MM.1S (cell line): Measurements from ENCODE around the gene ADCYAP1R1.

Experiments
- DNase-seq: peaks from one replicate; pipeline ENCODE4 v3.0.0-alpha.2; 2015
- H2AFZ ChIP-seq: fragments of 300-600 bp; sonication (generic); 2 replicates; pipeline ENCODE4 v1.6.0; 2016; ENCODE audit warnings: antibody characterized with exemption, low read length
- H3F3A ChIP-seq: fragments of 300-600 bp; sonication (generic); 2 replicates; pipeline ENCODE4 v1.6.1; 2016; ENCODE audit warnings: mild to moderate bottlenecking, antibody characterized with exemption, low read length, moderate library complexity, mixed read lengths; ENCODE audit not compliant: insufficient read depth
- H3K27ac ChIP-seq: fragments of 300-600 bp; sonication (generic); 2 replicates; pipeline ENCODE4 v1.5.1; 2016; ENCODE audit warnings: mild to moderate bottlenecking, low read length
- H3K27me3 ChIP-seq: fragments of 300-600 bp; sonication (generic); replicated peaks from 2 replicates; pipeline ENCODE4 v1.6.0; 2016; ENCODE audit warnings: low read length; ENCODE audit not compliant: insufficient read depth
- H3K36me3 ChIP-seq: fragments of 300-600 bp; sonication (generic); replicated peaks from 2 replicates; pipeline ENCODE4 v1.6.1; 2016; ENCODE audit warnings: mild to moderate bottlenecking, low read length, mixed read lengths; ENCODE audit not compliant: insufficient read depth
- H3K4me1 ChIP-seq: fragments of 300-600 bp; sonication (generic); 2 replicates; pipeline ENCODE4 v1.6.1; 2016; ENCODE audit warnings: low read length, mixed read lengths
- H3K4me2 ChIP-seq: fragments of 300-600 bp; sonication (generic); 2 replicates; pipeline ENCODE4 v1.6.0; 2016; ENCODE audit warnings: low read depth, low read length
- H3K4me3 ChIP-seq: fragments of 300-600 bp; sonication (generic); 2 replicates; pipeline ENCODE4 v1.5.1; 2016; ENCODE audit warnings: low read length, mixed read lengths
- H3K79me2 ChIP-seq: fragments of 300-600 bp; sonication (generic); 2 replicates; pipeline ENCODE4 v1.6.1; 2016; ENCODE audit warnings: mixed run types, low read length, mixed read lengths
- H3K9ac ChIP-seq: fragments of 300-600 bp; sonication (generic); 2 replicates; pipeline ENCODE4 v1.6.1; 2016; ENCODE audit warnings: low read length, mixed read lengths
- H3K9me2 ChIP-seq: fragments of 300-600 bp; sonication (generic); replicated peaks from 2 replicates; pipeline ENCODE4 v1.6.1; 2016; ENCODE audit warnings: mild to moderate bottlenecking, low read length, mixed read lengths; ENCODE audit not compliant: insufficient read depth
- H3K9me3 ChIP-seq: fragments of 300-600 bp; sonication (generic); replicated peaks from 2 replicates; pipeline ENCODE4 v1.6.1; 2016; ENCODE audit warnings: mild to moderate bottlenecking, low read length, mixed read lengths; ENCODE audit not compliant: insufficient read depth
- H4K20me1 ChIP-seq: fragments of 300-600 bp; sonication (generic); 2 replicates; pipeline ENCODE4 v1.6.1; 2016; ENCODE audit warnings: mild to moderate bottlenecking, low read length, moderate library complexity, mixed read lengths; ENCODE audit not compliant: insufficient read depth
- EZH2 ChIP-seq: fragments of 300-600 bp; sonication (generic); optimal IDR thresholded peaks from 2 replicates; pipeline ENCODE3; 2017; ENCODE audit warnings: low read depth, mild to moderate bottlenecking, antibody characterized with exemption, low read length, mixed read lengths
- EZH2phosphoT487 ChIP-seq: fragments of 300-600 bp; sonication (generic); IDR thresholded peaks from 2 replicates; pipeline ENCODE4 v1.6.1; 2018; ENCODE audit warnings: antibody characterized with exemption, low read length
- TF ChIP-seq, protein P1 (sequence below): fragments of 300-600 bp; sonication (generic); IDR thresholded peaks from 2 replicates; pipeline ENCODE4 v1.5.1; 2016; ENCODE audit warnings: antibody characterized with exemption, low read length, mixed read lengths

ADCYAP1R1 gene

DNA sequence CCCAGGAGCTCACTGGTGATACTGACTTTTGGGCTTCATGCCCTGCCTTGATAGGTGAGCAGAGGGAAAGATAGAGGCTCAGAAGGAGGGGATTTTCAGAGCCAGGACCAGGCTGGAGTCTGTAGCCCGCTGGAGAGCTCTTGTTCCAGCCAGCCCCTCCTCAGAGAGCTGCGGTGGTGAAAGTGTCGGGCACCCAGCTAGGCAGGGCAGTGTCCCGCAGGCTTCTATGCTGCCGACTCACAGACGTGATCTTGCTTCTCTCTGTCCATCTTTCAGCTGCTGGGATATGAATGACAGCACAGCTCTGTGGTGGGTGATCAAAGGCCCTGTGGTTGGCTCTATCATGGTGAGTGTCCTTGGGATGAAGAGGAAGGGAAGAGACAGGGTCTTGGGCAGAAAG lies 35.2 kb downstream of the ADCYAP1R1 start:
- no peaks in the 10 kb centered on the region for H3K9me2 ChIP-seq
- no peak overlapping the region for H3K9ac ChIP-seq
- H3K4me1 ChIP-seq = no peaks in the 10 kb centered on the region
- no peaks in the 10 kb centered on the region for H4K20me1 ChIP-seq
- H3K9me3 ChIP-seq = no peaks in the 10 kb centered on the region
- no peaks in the 10 kb centered on the region for H3F3A ChIP-seq
- no peak overlapping the region for H2AFZ ChIP-seq
- H3K4me3 ChIP-seq = no peak overlapping the region
- no peak for TF ChIP-seq EZH2phosphoT487
- no peak for TF ChIP-seq EZH2
- TF ChIP-seq, protein P1, sequence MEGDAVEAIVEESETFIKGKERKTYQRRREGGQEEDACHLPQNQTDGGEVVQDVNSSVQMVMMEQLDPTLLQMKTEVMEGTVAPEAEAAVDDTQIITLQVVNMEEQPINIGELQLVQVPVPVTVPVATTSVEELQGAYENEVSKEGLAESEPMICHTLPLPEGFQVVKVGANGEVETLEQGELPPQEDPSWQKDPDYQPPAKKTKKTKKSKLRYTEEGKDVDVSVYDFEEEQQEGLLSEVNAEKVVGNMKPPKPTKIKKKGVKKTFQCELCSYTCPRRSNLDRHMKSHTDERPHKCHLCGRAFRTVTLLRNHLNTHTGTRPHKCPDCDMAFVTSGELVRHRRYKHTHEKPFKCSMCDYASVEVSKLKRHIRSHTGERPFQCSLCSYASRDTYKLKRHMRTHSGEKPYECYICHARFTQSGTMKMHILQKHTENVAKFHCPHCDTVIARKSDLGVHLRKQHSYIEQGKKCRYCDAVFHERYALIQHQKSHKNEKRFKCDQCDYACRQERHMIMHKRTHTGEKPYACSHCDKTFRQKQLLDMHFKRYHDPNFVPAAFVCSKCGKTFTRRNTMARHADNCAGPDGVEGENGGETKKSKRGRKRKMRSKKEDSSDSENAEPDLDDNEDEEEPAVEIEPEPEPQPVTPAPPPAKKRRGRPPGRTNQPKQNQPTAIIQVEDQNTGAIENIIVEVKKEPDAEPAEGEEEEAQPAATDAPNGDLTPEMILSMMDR = no peak
- H3K27me3 ChIP-seq = no peaks in the 10 kb centered on the region; the same call in 1 of the 2 replicates
- no peak overlapping the region for H3K27ac ChIP-seq
- H3K36me3 ChIP-seq = no peaks in the 10 kb centered on the region
- no peak for DNase-seq
- no peaks in the 10 kb centered on the region for H3K79me2 ChIP-seq
- no peak overlapping the region for H3K4me2 ChIP-seq

DNA sequence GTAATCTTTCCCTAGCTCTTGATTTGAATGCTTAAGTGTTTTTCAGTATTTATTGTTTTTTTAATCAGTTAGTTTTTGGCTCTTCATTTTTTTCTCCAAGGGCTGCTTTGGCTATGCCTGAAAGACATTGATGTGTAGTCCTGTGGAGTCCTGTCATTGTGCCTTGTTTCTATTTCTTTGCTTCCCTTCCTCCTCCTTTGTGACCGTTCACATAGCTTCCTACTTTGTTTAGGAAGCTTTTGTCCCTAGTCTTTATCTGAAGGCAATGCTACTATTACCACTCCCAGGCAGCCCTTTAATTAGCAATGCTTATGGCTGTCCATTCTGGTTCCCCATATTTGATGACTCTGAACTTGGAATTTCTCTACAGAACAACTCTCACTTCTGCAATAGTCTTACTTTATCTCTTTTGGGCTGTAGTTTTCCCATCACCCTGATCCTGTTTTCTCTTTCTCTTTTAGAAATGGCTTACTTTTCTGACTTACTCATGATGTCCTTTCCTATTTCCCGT lies 39.9 kb downstream of the ADCYAP1R1 start:
- TF ChIP-seq, protein P1 = no peak
- TF ChIP-seq EZH2phosphoT487 (no peak), EZH2 (no peak)
- Histone ChIP-seq H3K4me3 (no peak overlapping the region), H3K9me2 (no peaks in the 10 kb centered on the region), H3F3A (no peaks in the 10 kb centered on the region), H3K36me3 (no peaks in the 10 kb centered on the region), H3K9me3 (no peaks in the 10 kb centered on the region), H3K9ac (no peak overlapping the region), H2AFZ (no peak overlapping the region), H4K20me1 (no peaks in the 10 kb centered on the region), H3K4me1 (no peaks in the 10 kb centered on the region), H3K4me2 (no peak overlapping the region), H3K79me2 (no peaks in the 10 kb centered on the region), H3K27ac (no peak overlapping the region), H3K27me3 (no peaks in the 10 kb centered on the region)
- no peak for DNase-seq

DNA sequence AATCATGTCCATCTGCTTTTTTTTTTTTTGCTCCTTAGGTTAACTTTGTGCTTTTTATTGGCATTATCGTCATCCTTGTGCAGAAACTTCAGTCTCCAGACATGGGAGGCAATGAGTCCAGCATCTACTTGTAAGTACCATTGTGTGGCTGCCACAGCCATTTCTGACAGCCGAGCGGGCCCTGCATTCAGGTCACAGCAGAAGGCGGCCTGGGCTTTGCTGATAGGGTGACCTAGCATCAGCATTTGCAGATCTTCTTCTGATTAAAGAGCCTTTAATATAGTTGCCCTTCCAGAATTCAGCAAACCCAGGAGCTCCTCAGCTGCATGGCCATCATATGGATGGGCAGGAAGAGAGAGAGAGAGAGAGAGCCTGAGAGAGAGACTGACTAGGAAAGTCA lies 40.5 kb downstream of the ADCYAP1R1 start:
- no peaks in the 10 kb centered on the region for H4K20me1 ChIP-seq
- H2AFZ ChIP-seq = no peak overlapping the region
- H3K4me1 ChIP-seq = no peaks in the 10 kb centered on the region
- DNase-seq = no peak
- H3F3A ChIP-seq = no peaks in the 10 kb centered on the region
- H3K9me2 ChIP-seq = no peaks in the 10 kb centered on the region
- H3K9ac ChIP-seq = no peak overlapping the region
- H3K27ac ChIP-seq = no peak overlapping the region
- H3K4me3 ChIP-seq = no peak overlapping the region
- no peaks in the 10 kb centered on the region for H3K27me3 ChIP-seq
- TF ChIP-seq, protein P1 = no peak
- TF ChIP-seq EZH2phosphoT487 = no peak
- TF ChIP-seq EZH2 = no peak
- H3K4me2 ChIP-seq = no peak overlapping the region
- no peaks in the 10 kb centered on the region for H3K79me2 ChIP-seq
- no peaks in the 10 kb centered on the region for H3K36me3 ChIP-seq
- no peaks in the 10 kb centered on the region for H3K9me3 ChIP-seq
